ENCODE data around the gene DPP6.

The DPP6 gene

DNA sequence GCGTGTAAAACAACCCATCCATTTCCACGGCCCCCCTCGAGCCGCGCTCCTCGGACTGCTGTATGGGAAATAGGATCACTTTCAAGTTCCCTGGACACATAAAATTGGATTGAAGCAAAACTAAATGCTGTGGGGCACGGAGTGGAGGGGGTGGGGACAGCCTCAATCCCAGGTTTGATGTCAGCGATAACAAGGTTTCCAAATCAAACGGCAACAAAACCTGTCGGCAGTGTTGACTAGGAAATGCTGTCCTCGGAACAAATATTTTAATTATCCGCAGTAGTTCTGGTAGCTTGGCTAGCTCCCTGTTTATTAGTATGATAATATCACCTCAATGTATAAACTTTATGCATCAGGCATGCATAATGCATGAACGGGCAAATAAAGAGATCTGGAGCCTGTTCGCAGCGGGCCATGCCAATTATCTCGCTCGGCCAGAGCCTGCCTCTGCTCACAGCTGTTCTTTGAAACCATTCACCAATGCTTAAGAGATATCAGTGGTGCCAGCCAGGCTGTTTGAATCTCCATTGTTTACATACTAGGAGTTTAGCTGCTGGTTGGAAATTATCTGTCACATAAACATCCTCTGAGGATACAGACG is 789.6 kb downstream of the DPP6 start:
- no peaks in the 10 kb centered on the region; the same call in 1 of the 2 replicates for H3K27me3 ChIP-seq (replicated peaks; ENCODE audit: control insufficient read depth, insufficient read depth, low read length)
- TF ChIP-seq CTCF (IDR thresholded peaks at IDR 0.05; ENCODE audit: insufficient read depth, low read length, poor library complexity, severe bottlenecking) = no peak
- no peak overlapping the region for H3K4me3 ChIP-seq (replicated peaks; ENCODE audit: low read depth, low read length)
- DNase-seq (ENCODE audit: extremely low read depth, insufficient read length) = no peak
- no peaks in the 10 kb centered on the region for H3K36me3 ChIP-seq (ENCODE audit: control insufficient read depth, insufficient read depth, low read length)

GRCh38 chr7:154842591-154842990 is 790.4 kb downstream of the DPP6 start:
- no peak for DNase-seq (ENCODE audit: extremely low read depth, insufficient read length)
- H3K4me3 ChIP-seq (replicated peaks; ENCODE audit: low read depth, low read length) = no peak overlapping the region
- H3K36me3 ChIP-seq (ENCODE audit: control insufficient read depth, insufficient read depth, low read length) = no peaks in the 10 kb centered on the region
- H3K27me3 ChIP-seq (replicated peaks; ENCODE audit: control insufficient read depth, insufficient read depth, low read length) = no peaks in the 10 kb centered on the region; the same call in 1 of the 2 replicates
- TF ChIP-seq CTCF (IDR thresholded peaks at IDR 0.05; ENCODE audit: insufficient read depth, low read length, poor library complexity, severe bottlenecking) = no peak

DNA sequence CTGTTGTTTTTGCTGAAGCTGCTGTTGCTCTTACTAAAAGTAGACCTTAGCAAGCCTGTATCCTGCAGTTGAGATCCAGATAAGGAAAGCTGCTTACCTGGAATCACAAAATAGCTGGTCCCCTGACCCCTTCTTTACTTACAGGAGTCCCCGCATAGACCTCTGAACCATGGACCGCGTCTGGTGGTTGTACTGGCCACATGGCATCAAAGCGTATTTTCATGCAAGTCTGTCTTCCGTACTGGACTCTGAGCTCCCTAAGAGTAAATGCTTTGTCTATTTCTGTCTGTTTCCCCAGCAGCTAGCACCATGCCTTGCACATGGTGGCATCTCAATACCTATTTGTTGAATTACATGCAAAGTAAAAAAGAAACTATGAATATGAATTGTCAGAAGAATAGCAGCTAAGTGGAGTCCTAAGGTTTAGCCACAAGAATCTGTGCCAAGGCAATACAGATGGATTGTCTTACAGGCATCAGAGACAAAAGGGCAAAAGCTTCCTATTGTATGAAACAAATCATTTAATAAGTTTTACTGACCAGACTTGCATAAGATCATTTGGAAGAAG is 791.6 kb downstream of the DPP6 start:
- Histone ChIP-seq H3K4me3 (replicated peaks; ENCODE audit: low read depth, low read length) (no peak overlapping the region), H3K36me3 (ENCODE audit: control insufficient read depth, insufficient read depth, low read length) (no peaks in the 10 kb centered on the region), H3K27me3 (replicated peaks; ENCODE audit: control insufficient read depth, insufficient read depth, low read length) (no peaks in the 10 kb centered on the region; the same call in 1 of the 2 replicates)
- no peak for TF ChIP-seq CTCF (IDR thresholded peaks at IDR 0.05; ENCODE audit: insufficient read depth, low read length, poor library complexity, severe bottlenecking)
- no peak for DNase-seq (ENCODE audit: extremely low read depth, insufficient read length)

DNA sequence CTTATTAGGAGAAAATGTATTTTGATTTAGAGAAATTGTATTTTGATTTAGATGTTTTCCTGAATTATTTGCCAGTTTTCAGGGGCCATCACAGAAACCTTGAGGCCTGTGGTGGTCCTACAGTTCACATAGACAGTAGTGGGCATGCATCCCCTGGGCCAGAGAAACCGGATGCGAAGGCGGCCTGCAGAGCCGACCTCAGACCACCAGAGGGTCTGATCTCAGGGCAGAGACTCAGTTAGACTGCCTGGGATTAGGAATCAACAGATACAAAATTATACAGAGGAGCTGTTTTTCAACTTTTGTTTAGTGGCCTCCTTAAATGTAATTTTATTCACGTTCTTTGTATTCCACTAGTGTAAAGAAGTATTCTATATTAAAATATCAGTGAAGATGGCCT is 792.3 kb downstream of the DPP6 start:
- Histone ChIP-seq H3K27me3 (replicated peaks; ENCODE audit: control insufficient read depth, insufficient read depth, low read length) (no peaks in the 10 kb centered on the region; the same call in 1 of the 2 replicates), H3K4me3 (replicated peaks; ENCODE audit: low read depth, low read length) (no peak overlapping the region), H3K36me3 (ENCODE audit: control insufficient read depth, insufficient read depth, low read length) (no peaks in the 10 kb centered on the region)
- TF ChIP-seq CTCF (IDR thresholded peaks at IDR 0.05; ENCODE audit: insufficient read depth, low read length, poor library complexity, severe bottlenecking) = no peak
- no peak for DNase-seq (ENCODE audit: extremely low read depth, insufficient read length)

GRCh38 chr7:154844955-154845354 is 792.8 kb downstream of the DPP6 start:
- TF ChIP-seq CTCF (IDR thresholded peaks at IDR 0.05; ENCODE audit: insufficient read depth, low read length, poor library complexity, severe bottlenecking) = no peak
- Histone ChIP-seq H3K27me3 (replicated peaks; ENCODE audit: control insufficient read depth, insufficient read depth, low read length) (no peaks in the 10 kb centered on the region; the same call in 1 of the 2 replicates), H3K4me3 (replicated peaks; ENCODE audit: low read depth, low read length) (no peak overlapping the region)

More at GRCh38 chr7:154844955-154845354, 792.8 kb downstream of the DPP6 start:
- DNase-seq (ENCODE audit: extremely low read depth, insufficient read length) = no peak
- no peaks in the 10 kb centered on the region for H3K36me3 ChIP-seq (ENCODE audit: control insufficient read depth, insufficient read depth, low read length)

Measured in GM06990 (cell line).